Measurements from ENCODE around the gene HS6ST1. TPM values are rescaled to one million over a fixed set of nuclear protein-coding genes. Genes with fewer than 3 reads are reported as not detected.

Gene HS6ST1
- total and polyA plus RNA-seq, 2 donors (not counting 3 experiments of a cell fraction or from before 2014, with no cell fraction given): 12.8 to 19.4 TPM

DNA sequence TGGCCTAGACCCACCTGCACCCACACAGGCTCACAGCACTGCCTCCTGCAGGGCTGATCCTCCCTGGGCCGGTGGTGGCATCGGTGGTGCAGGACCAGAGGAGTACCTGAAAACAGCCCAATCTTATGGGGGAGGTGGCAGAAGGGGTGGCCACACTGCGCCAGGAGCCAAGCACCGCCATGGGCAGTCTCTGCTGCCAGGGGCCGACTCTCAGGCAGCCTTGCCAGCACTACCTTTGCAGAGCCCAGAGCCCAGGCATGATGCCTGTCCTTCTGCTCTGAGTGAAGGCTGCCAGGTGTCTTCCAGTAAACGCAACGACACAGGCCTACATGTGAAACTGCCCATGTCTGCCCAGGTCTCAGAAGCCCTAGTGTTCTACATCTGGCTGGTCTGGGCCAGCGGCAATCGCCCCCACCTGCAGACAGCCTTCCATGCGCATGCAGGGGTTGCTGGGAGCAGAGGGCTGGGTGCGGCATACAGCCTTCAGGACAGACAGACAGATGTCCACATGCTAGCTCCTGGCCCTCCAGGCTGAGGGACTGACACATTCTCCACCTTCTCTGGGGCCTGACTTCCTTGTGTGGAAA, 6.8 kb downstream of the HS6ST1 start:
- no peaks in the 10 kb centered on the region for H3K4me1 ChIP-seq (ENCODE audit: control insufficient read depth, extremely low read depth, insufficient read depth, low read length)
- no peak overlapping the region for H3K4me3 ChIP-seq (replicated peaks in 1 of 3; ENCODE audit: insufficient read depth in 1 of 3, low read depth in 1 of 3, low read length in 3 of 3)
- ChIA-PET CTCF (no interaction called here), POLR2A (no interaction called here)
- intact Hi-C loops (cut with micrococcal nuclease): no loop called here
- TF ChIP-seq POLR2A (IDR thresholded peaks at IDR 0.05; ENCODE audit: low read depth, low read length) (no peak), MYC (IDR thresholded peaks at IDR 0.05; ENCODE audit: low read depth, low read length) (no peak), EZH2 (IDR thresholded peaks at IDR 0.05; ENCODE audit: borderline replicate concordance, low read depth, low read length, severe bottlenecking) (no peak), JUN (IDR thresholded peaks at IDR 0.05; ENCODE audit: borderline replicate concordance, insufficient read depth, insufficient read length, low read depth) (no peak), POLR2AphosphoS5 (IDR thresholded peaks at IDR 0.05; ENCODE audit: insufficient read depth, low read depth, low read length) (no peak), GATA2 (IDR thresholded peaks at IDR 0.05; ENCODE audit: insufficient read depth, insufficient read length, low read depth, low read length) (no peak), FOS (IDR thresholded peaks at IDR 0.05; ENCODE audit: borderline replicate concordance, insufficient read depth, low read length) (no peak)
- TF ChIP-seq, protein P1, sequence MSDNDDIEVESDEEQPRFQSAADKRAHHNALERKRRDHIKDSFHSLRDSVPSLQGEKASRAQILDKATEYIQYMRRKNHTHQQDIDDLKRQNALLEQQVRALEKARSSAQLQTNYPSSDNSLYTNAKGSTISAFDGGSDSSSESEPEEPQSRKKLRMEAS (IDR thresholded peaks at IDR 0.05; ENCODE audit: insufficient read depth, insufficient read length): no peak
- TF ChIP-seq, protein P2, sequence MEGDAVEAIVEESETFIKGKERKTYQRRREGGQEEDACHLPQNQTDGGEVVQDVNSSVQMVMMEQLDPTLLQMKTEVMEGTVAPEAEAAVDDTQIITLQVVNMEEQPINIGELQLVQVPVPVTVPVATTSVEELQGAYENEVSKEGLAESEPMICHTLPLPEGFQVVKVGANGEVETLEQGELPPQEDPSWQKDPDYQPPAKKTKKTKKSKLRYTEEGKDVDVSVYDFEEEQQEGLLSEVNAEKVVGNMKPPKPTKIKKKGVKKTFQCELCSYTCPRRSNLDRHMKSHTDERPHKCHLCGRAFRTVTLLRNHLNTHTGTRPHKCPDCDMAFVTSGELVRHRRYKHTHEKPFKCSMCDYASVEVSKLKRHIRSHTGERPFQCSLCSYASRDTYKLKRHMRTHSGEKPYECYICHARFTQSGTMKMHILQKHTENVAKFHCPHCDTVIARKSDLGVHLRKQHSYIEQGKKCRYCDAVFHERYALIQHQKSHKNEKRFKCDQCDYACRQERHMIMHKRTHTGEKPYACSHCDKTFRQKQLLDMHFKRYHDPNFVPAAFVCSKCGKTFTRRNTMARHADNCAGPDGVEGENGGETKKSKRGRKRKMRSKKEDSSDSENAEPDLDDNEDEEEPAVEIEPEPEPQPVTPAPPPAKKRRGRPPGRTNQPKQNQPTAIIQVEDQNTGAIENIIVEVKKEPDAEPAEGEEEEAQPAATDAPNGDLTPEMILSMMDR (IDR thresholded peaks at IDR 0.05; ENCODE audit: extremely low read depth in 1 of 2, insufficient read depth in 1 of 2, low read depth in 1 of 2, low read length in 2 of 2): no peak
- BruUV-seq (replicated peaks): no TSS peak
- DNase-seq (ENCODE audit: low read depth, low spot score): no peak
- H3K36me3 ChIP-seq (ENCODE audit: control insufficient read depth in 2 of 2, extremely low read depth in 1 of 2, insufficient read depth in 2 of 2, low read length in 2 of 2): no peaks in the 10 kb centered on the region
- H3K9ac ChIP-seq (replicated peaks; ENCODE audit: extremely low read depth, insufficient read depth, low read length): no peak overlapping the region
- dilution Hi-C loops (cut with MboI; ENCODE audit: extremely low pct_ligation_motif_present, low sequenced_read_pairs): no loop called here
- peaks cover 2% of the 10 kb centered on the region for H3K79me2 ChIP-seq (ENCODE audit: control insufficient read depth, insufficient read depth, low read length)
- no peak for FAIRE-seq
- H3K27me3 ChIP-seq (ENCODE audit: control insufficient read depth in 2 of 2, insufficient read depth in 2 of 2, low read length in 2 of 2): no peaks in the 10 kb centered on the region
- no peak overlapping the region for H3K4me2 ChIP-seq (ENCODE audit: insufficient read depth, low read length)
- H3K27ac ChIP-seq (ENCODE audit: insufficient read depth, low read depth, low read length): no peak overlapping the region
- H4K20me1 ChIP-seq (replicated peaks; ENCODE audit: control insufficient read depth, extremely low read depth, insufficient read depth, low read length): no peaks in the 10 kb centered on the region
- no peaks in the 10 kb centered on the region for H3K9me3 ChIP-seq (replicated peaks; ENCODE audit: control insufficient read depth, insufficient read depth, low read length)
- H2AFZ ChIP-seq (ENCODE audit: low read depth, low read length): no peak overlapping the region
- H3K9me1 ChIP-seq (replicated peaks; ENCODE audit: control insufficient read depth, extremely low read depth, insufficient read depth, low read length): no peaks in the 10 kb centered on the region
